ENCODE results near the gene OR1J4.

OR1J4 gene

GRCh38 chr9:122518841-122519240, at the start of gene OR1J4:
Gene OR1J4 (plus strand): TSS chr9:122519141. CDS start chr9:122519141, 0 bp downstream.
- no peaks in the 10 kb centered on the region for H3K27me3 ChIP-seq (ENCODE audit: low read depth, low read length)
- H3K36me3 ChIP-seq (ENCODE audit: control insufficient read depth in 1 of 2, insufficient read depth in 2 of 2, low read length in 2 of 2) = no peaks in the 10 kb centered on the region
- no peak within 1 kb of the TSS for H3K27ac ChIP-seq (ENCODE audit: low read length)
- no peak within 1 kb of the TSS for H3K4me3 ChIP-seq (ENCODE audit: low read depth in 1 of 2, low read length in 2 of 2)
- H3K4me1 ChIP-seq (ENCODE audit: control insufficient read depth in 1 of 2, insufficient read depth in 2 of 2, low read length in 2 of 2) = no peaks in the 10 kb centered on the region
- no peaks in the 10 kb centered on the region for H3K9me3 ChIP-seq (ENCODE audit: control insufficient read depth in 1 of 2, low read length in 2 of 2)

- Histone ChIP-seq H3K36me3 (ENCODE audit: control insufficient read depth in 1 of 2, insufficient read depth in 2 of 2, low read length in 2 of 2) (no peaks in the 10 kb centered on the region), H3K4me1 (ENCODE audit: control insufficient read depth in 1 of 2, insufficient read depth in 2 of 2, low read length in 2 of 2) (no peaks in the 10 kb centered on the region), H3K27ac (ENCODE audit: low read length) (no peak overlapping the region), H3K4me3 (ENCODE audit: low read depth in 1 of 2, low read length in 2 of 2) (no peak overlapping the region), H3K9me3 (ENCODE audit: control insufficient read depth in 1 of 2, low read length in 2 of 2) (no peaks in the 10 kb centered on the region), H3K27me3 (ENCODE audit: low read depth, low read length) (no peaks in the 10 kb centered on the region)
These were observed 44.4 kb upstream of the OR1J4 start for GRCh38 chr9:122474561-122474960.

GRCh38 chr9:122475717-122476116, 43.2 kb upstream of the OR1J4 start:
- H3K9me3 ChIP-seq (ENCODE audit: control insufficient read depth in 1 of 2, low read length in 2 of 2) = no peaks in the 10 kb centered on the region
- H3K27me3 ChIP-seq (ENCODE audit: low read depth, low read length) = no peaks in the 10 kb centered on the region
- H3K4me3 ChIP-seq (ENCODE audit: low read depth in 1 of 2, low read length in 2 of 2) = no peak overlapping the region
- H3K36me3 ChIP-seq (ENCODE audit: control insufficient read depth in 1 of 2, insufficient read depth in 2 of 2, low read length in 2 of 2) = no peaks in the 10 kb centered on the region
- no peaks in the 10 kb centered on the region for H3K4me1 ChIP-seq (ENCODE audit: control insufficient read depth in 1 of 2, insufficient read depth in 2 of 2, low read length in 2 of 2)
- no peak overlapping the region for H3K27ac ChIP-seq (ENCODE audit: low read length)

GRCh38 chr9:122477346-122477745, 41.6 kb upstream of the OR1J4 start:
- H3K4me1 ChIP-seq (ENCODE audit: control insufficient read depth in 1 of 2, insufficient read depth in 2 of 2, low read length in 2 of 2) = no peaks in the 10 kb centered on the region
- H3K4me3 ChIP-seq (ENCODE audit: low read depth in 1 of 2, low read length in 2 of 2) = no peak overlapping the region
- no peaks in the 10 kb centered on the region for H3K27me3 ChIP-seq (ENCODE audit: low read depth, low read length)
- no peaks in the 10 kb centered on the region for H3K9me3 ChIP-seq (ENCODE audit: control insufficient read depth in 1 of 2, low read length in 2 of 2)
- H3K27ac ChIP-seq (ENCODE audit: low read length) = no peak overlapping the region
- no peaks in the 10 kb centered on the region for H3K36me3 ChIP-seq (ENCODE audit: control insufficient read depth in 1 of 2, insufficient read depth in 2 of 2, low read length in 2 of 2)

GRCh38 chr9:122477826-122478225, 41.1 kb upstream of the OR1J4 start, which contains the start of gene OR1J1:
Gene OR1J1 (minus strand): TSS chr9:122477926. CDS start chr9:122477926, 0 bp downstream.
- Histone ChIP-seq H3K36me3 (ENCODE audit: control insufficient read depth in 1 of 2, insufficient read depth in 2 of 2, low read length in 2 of 2) (no peaks in the 10 kb centered on the region), H3K9me3 (ENCODE audit: control insufficient read depth in 1 of 2, low read length in 2 of 2) (no peaks in the 10 kb centered on the region), H3K27ac (ENCODE audit: low read length) (no peak within 1 kb of the TSS), H3K4me3 (ENCODE audit: low read depth in 1 of 2, low read length in 2 of 2) (no peak within 1 kb of the TSS), H3K4me1 (ENCODE audit: control insufficient read depth in 1 of 2, insufficient read depth in 2 of 2, low read length in 2 of 2) (no peaks in the 10 kb centered on the region), H3K27me3 (ENCODE audit: low read depth, low read length) (no peaks in the 10 kb centered on the region)

GRCh38 chr9:122479062-122479461, 39.9 kb upstream of the OR1J4 start:
- no peaks in the 10 kb centered on the region for H3K9me3 ChIP-seq (ENCODE audit: control insufficient read depth in 1 of 2, low read length in 2 of 2)
- H3K36me3 ChIP-seq (ENCODE audit: control insufficient read depth in 1 of 2, insufficient read depth in 2 of 2, low read length in 2 of 2) = no peaks in the 10 kb centered on the region
- H3K27ac ChIP-seq (ENCODE audit: low read length) = no peak overlapping the region
- H3K4me1 ChIP-seq (ENCODE audit: control insufficient read depth in 1 of 2, insufficient read depth in 2 of 2, low read length in 2 of 2) = no peaks in the 10 kb centered on the region
- H3K27me3 ChIP-seq (ENCODE audit: low read depth, low read length) = no peaks in the 10 kb centered on the region
- H3K4me3 ChIP-seq (ENCODE audit: low read depth in 1 of 2, low read length in 2 of 2) = no peak overlapping the region

- H3K9me3 ChIP-seq (ENCODE audit: control insufficient read depth in 1 of 2, low read length in 2 of 2) = peaks cover 0 to 2% of the 10 kb centered on the region in 2 donors
- no peaks in the 10 kb centered on the region for H3K27me3 ChIP-seq (ENCODE audit: low read depth, low read length)
- H3K36me3 ChIP-seq (ENCODE audit: control insufficient read depth in 1 of 2, insufficient read depth in 2 of 2, low read length in 2 of 2) = no peaks in the 10 kb centered on the region
- H3K4me1 ChIP-seq (ENCODE audit: control insufficient read depth in 1 of 2, insufficient read depth in 2 of 2, low read length in 2 of 2) = no peaks in the 10 kb centered on the region
- no peak overlapping the region for H3K27ac ChIP-seq (ENCODE audit: low read length)
- H3K4me3 ChIP-seq (ENCODE audit: low read depth in 1 of 2, low read length in 2 of 2) = no peak overlapping the region
These were observed 20.1 kb upstream of the OR1J4 start for GRCh38 chr9:122498883-122499288.

GRCh38 chr9:122506964-122507363, 12.0 kb upstream of the OR1J4 start:
- Histone ChIP-seq H3K27me3 (ENCODE audit: low read depth, low read length) (no peaks in the 10 kb centered on the region), H3K36me3 (ENCODE audit: control insufficient read depth in 1 of 2, insufficient read depth in 2 of 2, low read length in 2 of 2) (no peaks in the 10 kb centered on the region), H3K4me3 (ENCODE audit: low read depth in 1 of 2, low read length in 2 of 2) (no peak overlapping the region)

GRCh38 chr9:122510502-122510901, 8.4 kb upstream of the OR1J4 start, which contains the start of gene OR1J2:
Gene OR1J2 (plus strand): TSS chr9:122510802. CDS start chr9:122510802, 0 bp downstream.
- Histone ChIP-seq H3K4me1 (ENCODE audit: control insufficient read depth in 1 of 2, insufficient read depth in 2 of 2, low read length in 2 of 2) (no peaks in the 10 kb centered on the region), H3K9me3 (ENCODE audit: control insufficient read depth in 1 of 2, low read length in 2 of 2) (no peaks in the 10 kb centered on the region), H3K27ac (ENCODE audit: low read length) (no peak within 1 kb of the TSS), H3K4me3 (ENCODE audit: low read depth in 1 of 2, low read length in 2 of 2) (no peak within 1 kb of the TSS), H3K27me3 (ENCODE audit: low read depth, low read length) (no peaks in the 10 kb centered on the region), H3K36me3 (ENCODE audit: control insufficient read depth in 1 of 2, insufficient read depth in 2 of 2, low read length in 2 of 2) (no peaks in the 10 kb centered on the region)

More at GRCh38 chr9:122506964-122507363, 12.0 kb upstream of the OR1J4 start:
- no peaks in the 10 kb centered on the region for H3K4me1 ChIP-seq (ENCODE audit: control insufficient read depth in 1 of 2, insufficient read depth in 2 of 2, low read length in 2 of 2)
- H3K9me3 ChIP-seq (ENCODE audit: control insufficient read depth in 1 of 2, low read length in 2 of 2) = no peaks in the 10 kb centered on the region
- H3K27ac ChIP-seq (ENCODE audit: low read length) = no peak overlapping the region

GRCh38 chr9:122518226-122518625, 715 bp upstream of the OR1J4 start:
- H3K27ac ChIP-seq (ENCODE audit: low read length) = no peak overlapping the region
- H3K27me3 ChIP-seq (ENCODE audit: low read depth, low read length) = no peaks in the 10 kb centered on the region
- no peaks in the 10 kb centered on the region for H3K36me3 ChIP-seq (ENCODE audit: control insufficient read depth in 1 of 2, insufficient read depth in 2 of 2, low read length in 2 of 2)
- H3K9me3 ChIP-seq (ENCODE audit: control insufficient read depth in 1 of 2, low read length in 2 of 2) = no peaks in the 10 kb centered on the region
- H3K4me3 ChIP-seq (ENCODE audit: low read depth in 1 of 2, low read length in 2 of 2) = no peak overlapping the region
- H3K4me1 ChIP-seq (ENCODE audit: control insufficient read depth in 1 of 2, insufficient read depth in 2 of 2, low read length in 2 of 2) = no peaks in the 10 kb centered on the region

GRCh38 chr9:122519376-122519775, 435 bp downstream of the OR1J4 start:
- no peaks in the 10 kb centered on the region for H3K4me1 ChIP-seq (ENCODE audit: control insufficient read depth in 1 of 2, insufficient read depth in 2 of 2, low read length in 2 of 2)
- no peaks in the 10 kb centered on the region for H3K36me3 ChIP-seq (ENCODE audit: control insufficient read depth in 1 of 2, insufficient read depth in 2 of 2, low read length in 2 of 2)

GRCh38 chr9:122526602-122527001, 7.7 kb downstream of the OR1J4 start:
- no peak overlapping the region for H3K4me3 ChIP-seq (ENCODE audit: low read depth in 1 of 2, low read length in 2 of 2)
- H3K9me3 ChIP-seq (ENCODE audit: control insufficient read depth in 1 of 2, low read length in 2 of 2) = no peaks in the 10 kb centered on the region
- no peak overlapping the region for H3K27ac ChIP-seq (ENCODE audit: low read length)
- H3K36me3 ChIP-seq (ENCODE audit: control insufficient read depth in 1 of 2, insufficient read depth in 2 of 2, low read length in 2 of 2) = no peaks in the 10 kb centered on the region
- no peaks in the 10 kb centered on the region for H3K4me1 ChIP-seq (ENCODE audit: control insufficient read depth in 1 of 2, insufficient read depth in 2 of 2, low read length in 2 of 2)
- H3K27me3 ChIP-seq (ENCODE audit: low read depth, low read length) = no peaks in the 10 kb centered on the region

More at GRCh38 chr9:122519376-122519775, 435 bp downstream of the OR1J4 start:
- Histone ChIP-seq H3K27ac (ENCODE audit: low read length) (no peak overlapping the region), H3K27me3 (ENCODE audit: low read depth, low read length) (no peaks in the 10 kb centered on the region), H3K9me3 (ENCODE audit: control insufficient read depth in 1 of 2, low read length in 2 of 2) (no peaks in the 10 kb centered on the region), H3K4me3 (ENCODE audit: low read depth in 1 of 2, low read length in 2 of 2) (no peak overlapping the region)
